ENCODE measurements around the gene ARHGEF28. TPM values are rescaled to one million over a fixed set of nuclear protein-coding genes. Genes with fewer than 3 reads are reported as not detected.

The ARHGEF28 gene
- total and polyA plus RNA-seq, 2 of the 4 experiments (the other 2 are of a cell fraction) = 3.6 to 16.0 TPM

DNA sequence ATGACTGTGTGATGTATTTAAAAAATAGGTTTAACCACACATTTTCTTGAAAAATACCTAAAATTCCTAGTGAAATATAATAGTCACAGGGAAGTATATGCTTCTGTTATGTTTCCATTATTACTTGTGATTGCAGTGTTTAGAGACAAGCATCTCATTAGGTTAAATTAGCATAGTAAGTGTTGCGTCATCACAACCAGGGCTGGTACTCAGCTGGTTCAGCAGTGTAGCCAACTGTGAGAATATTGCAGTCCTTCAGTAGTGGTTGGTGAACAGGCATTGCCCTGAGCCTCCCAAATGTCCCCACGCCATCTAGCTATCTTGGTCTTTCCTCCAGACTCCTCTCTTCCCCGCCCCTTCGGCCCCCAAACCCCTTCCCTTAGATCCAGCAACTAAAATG, 261.7 kb downstream of the ARHGEF28 start:
- Histone ChIP-seq H3K79me1 (ENCODE audit: low read depth in 1 of 2, low read length in 2 of 2) (no peaks in the 10 kb centered on the region), H3K4ac (ENCODE audit: low read depth, low read length) (no peak overlapping the region), H3K4me3 (ENCODE audit: insufficient read depth, low read depth, low read length) (no peak overlapping the region), H4K91ac (ENCODE audit: insufficient read depth, low read depth, low read length) (no peak overlapping the region), H3K9me1 (ENCODE audit: insufficient read depth, low read length) (peaks cover 4% of the 10 kb centered on the region; the same call in 1 of the 2 replicates), H3K4me2 (ENCODE audit: low read depth, low read length) (no peak overlapping the region), H2BK5ac (ENCODE audit: low read depth, low read length, poor library complexity, severe bottlenecking) (no peak overlapping the region), H2BK20ac (ENCODE audit: low read depth, low read length) (no peak overlapping the region), H3K9ac (ENCODE audit: low read depth, low read length) (no peak overlapping the region), H4K20me1 (ENCODE audit: insufficient read depth, low read length) (no peaks in the 10 kb centered on the region), H2AK5ac (ENCODE audit: low read depth, low read length) (no peak overlapping the region), H2BK15ac (ENCODE audit: low read depth, low read length) (no peak overlapping the region), H3K14ac (replicated peaks; ENCODE audit: low read depth, low read length) (no peak overlapping the region), H4K5ac (ENCODE audit: low read depth, low read length) (no peak overlapping the region), H3K27ac (ENCODE audit: insufficient read depth, low read length) (no peak overlapping the region), H3K4me1 (ENCODE audit: control insufficient read depth, insufficient read depth, low read length) (no peaks in the 10 kb centered on the region), H3K23ac (ENCODE audit: low read depth, low read length) (no peak overlapping the region), H2AK9ac (replicated peaks; ENCODE audit: low read depth, low read length, poor library complexity) (no peak overlapping the region), H3K18ac (ENCODE audit: low read depth, low read length) (no peak overlapping the region), H2BK120ac (ENCODE audit: low read depth, low read length) (no peak overlapping the region), H4K8ac (ENCODE audit: low read depth in 2 of 2, low read length in 2 of 2) (no peak overlapping the region), H3K36me3 (ENCODE audit: control insufficient read depth, insufficient read depth, low read length) (no peaks in the 10 kb centered on the region; the same call in 1 of the 2 replicates), H2AFZ (replicated peaks; ENCODE audit: low read length, poor library complexity) (no peak overlapping the region), H3K27me3 (ENCODE audit: control insufficient read depth, insufficient read depth, low read length) (no peaks in the 10 kb centered on the region), H3K9me3 (ENCODE audit: control insufficient read depth, insufficient read depth, low read length) (no peaks in the 10 kb centered on the region), H3K56ac (ENCODE audit: extremely low read depth, insufficient read depth, low read length) (no peak overlapping the region)
- in situ Hi-C loops (cut with MboI; ENCODE audit: low sequenced_read_pairs) = no loop called here
- CTCF ChIA-PET = no interaction called here
- ATAC-seq (ENCODE audit: low read depth) (no peak; the same call in 1 of the 2 replicates), DNase-seq (no peak)
- POLR2A ChIA-PET (ENCODE audit: unreplicated experiment) = no interaction called here
- TF ChIP-seq CEBPB (IDR thresholded peaks at IDR 0.05; ENCODE audit: low read depth, low read length) (peak; percentile 93), FOS (IDR thresholded peaks at IDR 0.05; ENCODE audit: low read depth, low read length) (no peak)
- 82% methylated on average over 3 of the region's 4 CpGs; no CpG with 5 or more reads in 1 of the 2 experiments for WGBS, 2 experiments (ENCODE audit: extremely low coverage in 2 of 2, insufficient read length in 1 of 2)
- dilution Hi-C loops (cut with HindIII; ENCODE audit: low sequenced_read_pairs, unreplicated experiment) = no loop called here
- no TSS peak for BruUV-seq (replicated peaks)
- intact Hi-C loops (cut with micrococcal nuclease) = no loop called here
